ENCODE data around the gene SLIT3. TPM values are rescaled to one million over a fixed set of nuclear protein-coding genes. Genes with fewer than 3 reads are reported as not detected.

Gene SLIT3
- total RNA-seq, 1 experiment from 2014 or later: 0.92 TPM

- Mint-ChIP-seq H3K4me3 (no peak overlapping the region), H3K36me3 (ENCODE audit: insufficient read depth in 1 of 3, low read depth in 3 of 3) (no peaks in the 10 kb centered on the region), H3K27me3 (ENCODE audit: low read depth) (peaks cover 32% of the 10 kb centered on the region), H3K27ac (no peak overlapping the region), H3K9me3 (no peaks in the 10 kb centered on the region), H3K4me1 (no peaks in the 10 kb centered on the region)
- no peak overlapping the region for H3K18ac ChIP-seq (ENCODE audit: insufficient read length, low read depth, low read length)
- no peaks in the 10 kb centered on the region for H3K79me2 ChIP-seq (ENCODE audit: insufficient read depth, low read length)
- H4K91ac ChIP-seq (ENCODE audit: insufficient read length, low read depth, low read length): no peak overlapping the region
- no peaks in the 10 kb centered on the region for H3K9me3 ChIP-seq (ENCODE audit: control insufficient read depth, low read depth, low read length)
- no peaks in the 10 kb centered on the region for H3K23me2 ChIP-seq (ENCODE audit: insufficient read length, low read depth, low read length, poor library complexity, severe bottlenecking)
- no peak overlapping the region for H4K8ac ChIP-seq (replicated peaks; ENCODE audit: insufficient read length, low read depth, low read length)
- H2BK120ac ChIP-seq (ENCODE audit: low read depth, low read length, poor library complexity, severe bottlenecking): no peak overlapping the region
- no peak overlapping the region for H3K56ac ChIP-seq (ENCODE audit: insufficient read length, low read depth, low read length)
- no peaks in the 10 kb centered on the region for H4K20me1 ChIP-seq (ENCODE audit: control insufficient read depth, insufficient read depth, insufficient read length)
- WGBS (ENCODE audit: extremely low coverage, insufficient read length, low lambda C conversion rate): no CpG with 5 or more reads among the region's 4 CpGs
- H2AFZ ChIP-seq (ENCODE audit: low read length): no peak overlapping the region
- H3K23ac ChIP-seq (ENCODE audit: insufficient read length, low read depth, low read length): no peak overlapping the region
- no peak overlapping the region for H3K9ac ChIP-seq (ENCODE audit: extremely low read depth, insufficient read length, low read length)
- no peak overlapping the region for H2BK5ac ChIP-seq (ENCODE audit: insufficient read length, low read length)
- no peak overlapping the region for H3K14ac ChIP-seq (ENCODE audit: insufficient read depth, low read length)
- DNase-seq: no peak
- H3K4me2 ChIP-seq (ENCODE audit: insufficient read depth, insufficient read length, low read length): no peak overlapping the region
- H2BK12ac ChIP-seq (ENCODE audit: insufficient read length, low read depth, low read length): no peak overlapping the region
- no peaks in the 10 kb centered on the region for H3K4me1 ChIP-seq (ENCODE audit: insufficient read depth, low read length)
- TF ChIP-seq CTCF (conservative IDR thresholded peaks at IDR 0.05): no peak
- H2AK5ac ChIP-seq (ENCODE audit: insufficient read length, low read length): no peak overlapping the region
- no peaks in the 10 kb centered on the region for H3K27me3 ChIP-seq (ENCODE audit: insufficient read depth, low read length)
- H4K5ac ChIP-seq (ENCODE audit: insufficient read length, low read depth, low read length): no peak overlapping the region
- H2BK15ac ChIP-seq (ENCODE audit: low read depth, low read length): no peak overlapping the region
- no peaks in the 10 kb centered on the region for H3K79me1 ChIP-seq (ENCODE audit: insufficient read depth, low read depth, low read length, poor library complexity, severe bottlenecking)
- H3K27ac ChIP-seq (ENCODE audit: insufficient read length, low read depth, low read length): no peak overlapping the region
- no peak overlapping the region for H2BK20ac ChIP-seq (ENCODE audit: low read depth, low read length, poor library complexity, severe bottlenecking)
- H3T11ph ChIP-seq (ENCODE audit: low read length): no peak overlapping the region
- no peak overlapping the region for H3K4ac ChIP-seq (ENCODE audit: low read depth, low read length)
These were observed 9.1 kb downstream of the SLIT3 start for GRCh38 chr5:169291877-169292276.
